Thyroid gland (tissue), 4 donors: Measurements from ENCODE around the gene CLEC18C. TPM values are rescaled to one million over a fixed set of nuclear protein-coding genes. Genes with fewer than 3 reads are reported as not detected.

ENCODE experiments used
- DNase-seq, 2 donors: peaks; one replicate each; pipeline ENCODE4 v3.0.0-alpha.2; 2019
- H3K27ac ChIP-seq, 3 donors: fragments of 200-600 bp; sonication (generic); 1 replicate in 2 of 3; 2 replicates in 1 of 3; pipeline ENCODE4 v1.5.1; 2016 to 2019; ENCODE audit warnings: mild to moderate bottlenecking in 1 of 3, moderate library complexity in 1 of 3
- H3K27me3 ChIP-seq: fragments of 200-600 bp; sonication (generic); one replicate; pipeline ENCODE4 v1.5.1; 2019
- H3K36me3 ChIP-seq, 2 donors: fragments of 200-600 bp; sonication (generic); one replicate each; pipeline ENCODE4 v1.5.1; 2016 to 2019
- H3K4me1 ChIP-seq, 2 donors: fragments of 200-600 bp; sonication (generic); one replicate each; pipeline ENCODE4 v1.5.1; 2017 to 2019
- H3K4me3 ChIP-seq, 3 donors: fragments of 200-600 bp; sonication (generic); replicated peaks in 1 of 3; 1 replicate in 2 of 3; 2 replicates in 1 of 3; pipeline ENCODE4 v1.5.1; 2016; ENCODE audit warnings: mild to moderate bottlenecking in 1 of 3
- H3K9me3 ChIP-seq: fragments of 200-600 bp; sonication (generic); one replicate; pipeline ENCODE4 v1.5.1; 2017
- POLR2A ChIP-seq, 2 donors: fragments of 450-650 bp; IDR thresholded peaks; one replicate each; pipeline ENCODE4 v1.6.1; 2017; ENCODE audit warnings: antibody characterized with exemption in 2 of 2, mild to moderate bottlenecking in 2 of 2, moderate library complexity in 1 of 2
- WGBS, 2 donors: methylation state at CpG; one replicate each; pipeline ENCODE4 v1.1.5; 2017; 5-methylcytosine and 5-hydroxymethylcytosine counted together
- intact Hi-C: fragments of 100-400 bp; cut with DNase I; formaldehyde crosslinking; loops from one replicate; pipeline ENCODE4 v1.15.1; 2023
- total RNA-seq, 4 donors: library from RNA; depleted of rRNA; stranded (reverse); fragments of >200 nt; gene quantifications; one replicate each; pipeline ENCODE4 v1.2.3, GENCODE V29; 2016
- TF ChIP-seq, protein P1 (sequence below), 6 experiments: fragments of 200-600 bp in 3 of 6; fragments of 450-650 bp in 3 of 6; sonication (generic) in 3 of 6; IDR thresholded peaks; one replicate each; pipeline ENCODE4 v1.5.1; 2016 to 2019; ENCODE audit warnings: antibody characterized with exemption in 6 of 6, mild to moderate bottlenecking in 2 of 6, inconsistent platforms in 1 of 6, moderate library complexity in 1 of 6

CLEC18C gene
- total RNA-seq, 4 donors from 2014 or later = 0.22 to 0.81 TPM; not detected in 2

DNA sequence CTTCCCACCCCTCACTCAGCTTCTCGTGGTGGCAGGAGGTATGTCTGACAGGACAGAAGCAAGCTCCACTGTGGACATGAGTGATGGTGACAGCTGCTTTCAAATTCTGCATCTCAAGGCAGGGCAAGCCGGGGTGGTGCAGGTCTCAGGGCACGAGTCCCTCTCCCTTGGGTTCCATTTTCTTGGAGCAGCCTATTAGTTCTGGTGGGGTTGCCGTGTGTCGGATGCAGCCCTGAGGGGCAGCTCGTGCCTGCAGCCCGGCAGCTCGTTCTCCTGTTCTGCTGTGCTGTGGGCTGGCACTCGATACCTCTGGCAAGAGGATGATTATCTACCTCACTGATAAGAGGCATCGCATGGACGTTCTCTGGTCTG is 16.5 kb upstream of the CLEC18C start:
- no peak overlapping the region for H3K27ac ChIP-seq
- H3K9me3 ChIP-seq = no peaks in the 10 kb centered on the region
- intact Hi-C loops = no loop called here
- TF ChIP-seq, protein P1, sequence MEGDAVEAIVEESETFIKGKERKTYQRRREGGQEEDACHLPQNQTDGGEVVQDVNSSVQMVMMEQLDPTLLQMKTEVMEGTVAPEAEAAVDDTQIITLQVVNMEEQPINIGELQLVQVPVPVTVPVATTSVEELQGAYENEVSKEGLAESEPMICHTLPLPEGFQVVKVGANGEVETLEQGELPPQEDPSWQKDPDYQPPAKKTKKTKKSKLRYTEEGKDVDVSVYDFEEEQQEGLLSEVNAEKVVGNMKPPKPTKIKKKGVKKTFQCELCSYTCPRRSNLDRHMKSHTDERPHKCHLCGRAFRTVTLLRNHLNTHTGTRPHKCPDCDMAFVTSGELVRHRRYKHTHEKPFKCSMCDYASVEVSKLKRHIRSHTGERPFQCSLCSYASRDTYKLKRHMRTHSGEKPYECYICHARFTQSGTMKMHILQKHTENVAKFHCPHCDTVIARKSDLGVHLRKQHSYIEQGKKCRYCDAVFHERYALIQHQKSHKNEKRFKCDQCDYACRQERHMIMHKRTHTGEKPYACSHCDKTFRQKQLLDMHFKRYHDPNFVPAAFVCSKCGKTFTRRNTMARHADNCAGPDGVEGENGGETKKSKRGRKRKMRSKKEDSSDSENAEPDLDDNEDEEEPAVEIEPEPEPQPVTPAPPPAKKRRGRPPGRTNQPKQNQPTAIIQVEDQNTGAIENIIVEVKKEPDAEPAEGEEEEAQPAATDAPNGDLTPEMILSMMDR (IDR thresholded peaks at IDR 0.05) = no peak
- no peak for TF ChIP-seq POLR2A (IDR thresholded peaks at IDR 0.05)
- WGBS, 2 donors = 87 to 92% methylated on average over 11 of the region's 11 CpGs
- no peak for DNase-seq
- no peaks in the 10 kb centered on the region for H3K4me1 ChIP-seq
- peaks cover 69 to 91% of the 10 kb centered on the region in 2 donors for H3K36me3 ChIP-seq
- no peak overlapping the region for H3K4me3 ChIP-seq
- H3K27me3 ChIP-seq = no peaks in the 10 kb centered on the region

DNA sequence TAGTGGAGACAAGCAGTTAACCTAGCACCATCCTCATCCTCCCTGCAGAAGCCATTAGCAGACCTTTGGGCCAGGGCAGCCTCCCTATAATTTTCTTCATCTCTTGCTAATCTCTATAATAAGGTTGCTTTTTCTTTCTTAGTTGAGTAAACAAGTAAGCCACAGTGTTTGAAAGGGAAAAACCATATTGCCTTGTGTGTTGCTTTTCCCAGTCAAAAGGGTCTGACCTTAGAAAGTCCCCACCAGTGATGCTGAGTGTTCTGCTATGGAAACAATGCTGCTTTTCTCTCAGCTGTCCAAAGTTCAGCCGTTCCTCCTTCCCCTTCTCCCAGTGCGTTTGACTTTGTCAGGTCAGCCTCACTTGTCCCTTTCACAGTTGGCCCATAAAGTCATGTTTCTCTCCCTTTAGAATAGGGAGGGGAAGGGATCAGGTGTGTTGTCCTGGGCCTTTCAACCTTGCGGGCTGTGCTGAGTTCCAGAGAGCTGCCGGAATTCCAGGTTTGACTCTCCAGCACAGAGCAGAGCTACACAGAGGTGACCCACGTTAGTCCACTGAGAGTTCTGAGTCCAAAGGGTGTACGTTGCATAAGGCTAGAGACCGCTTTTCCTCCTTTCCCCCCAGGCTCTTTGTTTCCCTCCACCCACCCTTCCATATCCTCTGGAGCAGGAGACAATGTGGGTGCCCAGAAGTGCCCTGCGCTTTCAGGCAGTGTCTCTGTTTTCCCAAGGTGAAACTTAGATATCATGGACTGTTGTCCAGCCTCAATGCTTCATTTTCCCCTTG is 15.9 kb upstream of the CLEC18C start:
- no peak for TF ChIP-seq POLR2A (IDR thresholded peaks at IDR 0.05)
- TF ChIP-seq, protein P1 (IDR thresholded peaks at IDR 0.05) = no peak
- DNase-seq = no peak
- intact Hi-C loops = no loop called here
- Histone ChIP-seq H3K27ac (no peak overlapping the region), H3K4me3 (no peak overlapping the region), H3K27me3 (no peaks in the 10 kb centered on the region), H3K36me3 (peaks cover 69 to 86% of the 10 kb centered on the region in 2 donors), H3K4me1 (no peaks in the 10 kb centered on the region), H3K9me3 (no peaks in the 10 kb centered on the region)
- WGBS, 2 donors = 90 to 92% methylated on average over 8 of the region's 8 CpGs

DNA sequence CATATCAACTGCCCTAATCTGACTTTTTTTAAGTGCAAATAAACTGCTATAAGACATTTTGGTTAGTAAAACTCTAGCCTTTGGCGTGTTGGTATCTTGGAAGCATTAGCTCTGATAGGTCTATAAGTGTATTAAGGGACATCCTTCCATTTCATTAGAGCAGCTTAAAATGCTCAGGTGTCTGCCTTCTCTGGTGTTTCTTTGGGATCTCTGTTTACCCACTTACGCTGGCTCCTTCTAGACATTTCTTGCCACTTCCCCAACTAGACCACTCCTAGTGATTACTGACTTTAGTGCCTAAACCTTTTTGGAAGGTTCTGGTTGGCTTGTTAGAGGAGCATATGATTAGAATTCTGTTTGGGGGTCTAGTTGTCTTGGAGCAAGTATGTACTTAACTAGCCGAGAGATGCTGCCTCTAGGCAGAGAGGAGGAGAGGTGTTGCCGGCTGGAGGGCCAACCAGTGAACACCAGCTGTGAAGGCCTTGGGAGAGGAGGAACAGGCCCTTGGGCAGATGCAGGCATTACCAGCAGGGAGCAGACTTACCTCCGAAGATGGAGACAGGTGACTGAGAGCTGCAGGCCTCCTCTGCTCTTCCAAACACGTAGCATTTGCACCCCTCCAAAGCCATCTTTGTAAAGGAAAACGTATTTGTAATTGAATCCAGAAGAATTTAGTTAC is 15.2 kb upstream of the CLEC18C start:
- WGBS, 2 donors = 81 to 85% methylated on average over 7 of the region's 7 CpGs
- Histone ChIP-seq H3K4me1 (no peaks in the 10 kb centered on the region), H3K36me3 (peaks cover 65 to 79% of the 10 kb centered on the region in 2 donors), H3K9me3 (no peaks in the 10 kb centered on the region), H3K4me3 (no peak overlapping the region), H3K27me3 (no peaks in the 10 kb centered on the region), H3K27ac (no peak overlapping the region)
- no peak for DNase-seq
- no peak for TF ChIP-seq POLR2A (IDR thresholded peaks at IDR 0.05)
- TF ChIP-seq, protein P1 (IDR thresholded peaks at IDR 0.05) = no peak
- intact Hi-C loops = no loop called here

DNA sequence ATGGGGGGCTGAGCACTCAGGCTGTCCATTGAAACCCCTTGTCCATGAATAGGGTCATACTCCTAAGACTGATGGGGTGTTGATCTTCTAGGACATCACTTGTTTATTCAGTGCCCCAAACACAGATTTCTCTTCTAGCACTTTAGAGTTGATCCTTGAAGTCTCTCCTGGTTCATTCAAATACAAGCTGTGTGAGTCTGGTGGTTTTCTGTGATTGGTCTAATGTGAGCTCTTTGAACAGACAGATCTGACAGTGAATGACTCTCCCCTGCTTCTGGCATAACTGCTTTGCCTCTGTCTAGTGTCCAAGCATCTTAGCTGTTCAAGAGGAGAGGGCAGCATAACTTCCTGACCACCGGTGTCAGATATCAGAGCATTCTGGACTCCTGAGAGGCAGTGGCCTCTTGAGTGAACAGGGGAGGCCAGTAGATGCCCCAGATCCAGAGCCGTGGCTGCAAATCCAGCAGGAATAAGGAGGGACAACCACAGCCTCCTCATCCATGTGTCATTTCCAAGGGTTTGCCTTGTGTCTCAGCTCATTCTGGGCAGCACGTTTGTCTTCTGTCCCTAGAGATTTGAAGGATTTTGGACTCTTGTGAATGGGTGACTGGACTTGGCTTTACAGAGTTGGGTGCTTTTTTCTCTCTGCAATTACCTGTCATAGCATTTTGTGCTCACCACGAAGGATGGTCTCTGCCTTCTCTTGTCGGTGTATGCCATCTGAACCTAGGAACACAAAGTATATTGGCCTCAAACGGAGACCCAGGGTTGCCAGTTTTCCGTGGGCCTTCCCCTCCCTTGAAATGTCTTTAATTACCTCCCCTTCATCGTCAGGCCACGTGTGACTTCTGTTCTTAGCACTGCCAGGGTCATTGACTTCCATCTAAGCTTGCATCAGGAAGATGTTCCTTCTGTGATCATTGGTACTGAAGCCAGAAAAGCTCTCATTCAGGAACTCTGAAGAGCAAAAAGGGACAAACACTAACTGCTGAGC is 13.9 kb upstream of the CLEC18C start:
- H3K36me3 ChIP-seq = peaks cover 53 to 69% of the 10 kb centered on the region in 2 donors
- no peaks in the 10 kb centered on the region for H3K9me3 ChIP-seq
- H3K27me3 ChIP-seq = no peaks in the 10 kb centered on the region
- no peak overlapping the region for H3K4me3 ChIP-seq
- TF ChIP-seq, protein P1 (IDR thresholded peaks at IDR 0.05) = no peak
- TF ChIP-seq POLR2A (IDR thresholded peaks at IDR 0.05) = no peak
- no peak overlapping the region for H3K27ac ChIP-seq
- no peak for DNase-seq
- 69 to 71% methylated on average over 9 of the region's 9 CpGs for WGBS, 2 donors
- intact Hi-C loops = no loop called here
- no peaks in the 10 kb centered on the region for H3K4me1 ChIP-seq
